GM12892 (cell line): ENCODE measurements around the gene C12orf60.

Experiments
- DNase-seq: peaks from one replicate; pipeline ENCODE4 v3.0.0; 2011; ENCODE audit not compliant: insufficient read length
- FAIRE-seq: peaks from 2 replicates; lab custom pipeline; 2011; peaks lifted over from hg19 to GRCh38; lab: Jason Lieb, UNC
- POLR2A ChIP-seq: IDR thresholded peaks from 2 replicates; pipeline ENCODE4 v1.6.1; 2011; ENCODE audit warnings: low read depth, low read length, control low read depth
- POLR2AphosphoS5 ChIP-seq: IDR thresholded peaks from 2 replicates; pipeline ENCODE4 v1.6.1; 2011; ENCODE audit warnings: low read depth, low read length, control low read depth
- TAF1 ChIP-seq: IDR thresholded peaks from 2 replicates; pipeline ENCODE4 v1.6.1; 2011; ENCODE audit warnings: low read depth, mild to moderate bottlenecking, control low read depth, low read length, borderline replicate concordance

C12orf60 gene

GRCh38 chr12:14824012-14824634, 20.7 kb downstream of the C12orf60 start:
- DNase-seq (no peak), FAIRE-seq (no peak)
- TF ChIP-seq POLR2AphosphoS5 (no peak), TAF1 (no peak), POLR2A (no peak)

GRCh38 chr12:14825256-14825655, 21.8 kb downstream of the C12orf60 start:
- TF ChIP-seq POLR2AphosphoS5: no peak
- TF ChIP-seq TAF1: no peak
- no peak for TF ChIP-seq POLR2A
- FAIRE-seq: no peak
- DNase-seq: no peak

- FAIRE-seq (no peak), DNase-seq (no peak)
- TF ChIP-seq POLR2A (no peak), TAF1 (no peak), POLR2AphosphoS5 (no peak)
Observed at GRCh38 chr12:14826491-14826890, 23.0 kb downstream of the C12orf60 start.

GRCh38 chr12:14827043-14827442, 23.6 kb downstream of the C12orf60 start:
- FAIRE-seq (no peak), DNase-seq (no peak)
- TF ChIP-seq TAF1: no peak
- TF ChIP-seq POLR2AphosphoS5: no peak
- no peak for TF ChIP-seq POLR2A

GRCh38 chr12:14828892-14829291, 25.4 kb downstream of the C12orf60 start:
- FAIRE-seq (no peak), DNase-seq (no peak)
- TF ChIP-seq POLR2AphosphoS5 (no peak), POLR2A (no peak), TAF1 (no peak)

GRCh38 chr12:14833336-14833735, 29.9 kb downstream of the C12orf60 start:
- no peak for DNase-seq
- TF ChIP-seq POLR2A (no peak), TAF1 (no peak), POLR2AphosphoS5 (no peak)
- no peak for FAIRE-seq

GRCh38 chr12:14833952-14834351, 30.5 kb downstream of the C12orf60 start:
- no peak for FAIRE-seq
- TF ChIP-seq TAF1 (no peak), POLR2AphosphoS5 (no peak), POLR2A (no peak)

GRCh38 chr12:14834509-14834908, 31.0 kb downstream of the C12orf60 start:
- TF ChIP-seq TAF1 (no peak), POLR2AphosphoS5 (no peak), POLR2A (no peak)
- FAIRE-seq (no peak), DNase-seq (no peak)

More at GRCh38 chr12:14833952-14834351, 30.5 kb downstream of the C12orf60 start:
- no peak for DNase-seq

GRCh38 chr12:14836336-14837210, 33.1 kb downstream of the C12orf60 start:
- DNase-seq: no peak

GRCh38 chr12:14839262-14839661, 35.8 kb downstream of the C12orf60 start:
- TF ChIP-seq TAF1: no peak
- TF ChIP-seq POLR2A: no peak
- no peak for TF ChIP-seq POLR2AphosphoS5
- no peak for FAIRE-seq
- no peak for DNase-seq

More at GRCh38 chr12:14836336-14837210, 33.1 kb downstream of the C12orf60 start:
- FAIRE-seq: no peak
- no peak for TF ChIP-seq TAF1

GRCh38 chr12:14840616-14841015, 37.1 kb downstream of the C12orf60 start:
- no peak for TF ChIP-seq TAF1
- TF ChIP-seq POLR2A: no peak
- no peak for TF ChIP-seq POLR2AphosphoS5
- FAIRE-seq (no peak), DNase-seq (no peak)

GRCh38 chr12:14841761-14842160, 38.3 kb downstream of the C12orf60 start:
- no peak for DNase-seq
- FAIRE-seq: no peak
- TF ChIP-seq POLR2AphosphoS5: no peak
- no peak for TF ChIP-seq TAF1
- TF ChIP-seq POLR2A: no peak
